Stimulated activated CD4-positive, alpha-beta T cell treated with anti-CD3 and anti-CD28 coated beads, TNF-alpha, amount 100 ng/mL, for 24 hours (primary cell): Measurements from ENCODE around the gene TMC6.

Experiments used
- DNase-seq, 3 experiments: peaks; one replicate each; pipeline ENCODE4 v3.0.0-alpha.2; 2020; ENCODE audit warnings: low read depth in 3 of 3

TMC6 gene

GRCh38 chr17:78137392-78138203 lies 9.0 kb upstream of the TMC6 start:
- DNase-seq: no peak

GRCh38 chr17:78135858-78136500 lies 7.4 kb upstream of the TMC6 start:
- no peak for DNase-seq

GRCh38 chr17:78134899-78135385 lies 6.4 kb upstream of the TMC6 start:
- no peak for DNase-seq

- DNase-seq: peak in 1 of 3 experiments; percentile 72
These were observed 5.7 kb upstream of the TMC6 start for GRCh38 chr17:78133971-78134898.

- DNase-seq: no peak
These were observed 4.8 kb upstream of the TMC6 start for GRCh38 chr17:78133179-78133951.

- no peak for DNase-seq
These were observed 4.2 kb upstream of the TMC6 start for GRCh38 chr17:78132767-78133178.

- DNase-seq: peak in 1 of 3 experiments; percentile 72
These were observed 3.6 kb upstream of the TMC6 start for GRCh38 chr17:78132084-78132676.

GRCh38 chr17:78131172-78132083 lies 2.9 kb upstream of the TMC6 start:
- DNase-seq: no peak

GRCh38 chr17:78130437-78131101 lies 2.0 kb upstream of the TMC6 start, which contains the start of gene TMC8:
TMC8 (plus strand) TSS chr17:78130771; CDS start chr17:78131589, 818 bp downstream.
- DNase-seq: peak in 1 of 3 experiments; percentile 70

- no peak for DNase-seq
These were observed 1.5 kb upstream of the TMC6 start for GRCh38 chr17:78130090-78130436.

GRCh38 chr17:78129351-78130089 lies 965 bp upstream of the TMC6 start:
- no peak for DNase-seq

GRCh38 chr17:78127888-78128550 lies 536 bp downstream of the TMC6 start:
- no peak for DNase-seq

- DNase-seq: peak in 1 of 3 experiments; percentile 69
These were observed 1.2 kb downstream of the TMC6 start for GRCh38 chr17:78127239-78127887.

- DNase-seq: no peak
These were observed 1.7 kb downstream of the TMC6 start for GRCh38 chr17:78126895-78127238.

- DNase-seq: no peak
These were observed 2.3 kb downstream of the TMC6 start for GRCh38 chr17:78125976-78126894.
